ENCODE results near the gene RNF217.
"Not testable (repeated sequence)": the region's sequence is repeated elsewhere in the genome, so short reads cannot be mapped to it uniquely, and the experiment has no call there.

RNF217 gene

DNA sequence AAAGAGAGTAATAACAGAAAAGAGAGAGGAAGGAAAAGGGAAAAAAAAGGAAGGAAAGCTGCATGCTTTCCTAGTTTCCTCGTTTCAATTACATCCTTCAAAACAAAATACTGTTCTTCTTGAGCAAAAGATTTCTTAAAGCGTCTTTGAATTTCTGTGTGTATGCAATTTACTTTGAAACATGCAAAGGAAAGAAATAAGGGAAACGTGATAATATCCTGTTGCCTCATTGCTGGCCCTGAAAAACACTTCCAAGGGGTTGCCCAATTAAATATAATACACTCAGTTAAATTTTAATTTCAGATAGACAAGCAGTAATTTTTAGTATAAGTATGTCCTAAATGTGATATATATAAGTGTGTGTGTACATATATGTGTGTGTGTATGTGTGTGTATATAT is 140.2 kb downstream of the RNF217 start:
- no peak for DNase-seq

DNA sequence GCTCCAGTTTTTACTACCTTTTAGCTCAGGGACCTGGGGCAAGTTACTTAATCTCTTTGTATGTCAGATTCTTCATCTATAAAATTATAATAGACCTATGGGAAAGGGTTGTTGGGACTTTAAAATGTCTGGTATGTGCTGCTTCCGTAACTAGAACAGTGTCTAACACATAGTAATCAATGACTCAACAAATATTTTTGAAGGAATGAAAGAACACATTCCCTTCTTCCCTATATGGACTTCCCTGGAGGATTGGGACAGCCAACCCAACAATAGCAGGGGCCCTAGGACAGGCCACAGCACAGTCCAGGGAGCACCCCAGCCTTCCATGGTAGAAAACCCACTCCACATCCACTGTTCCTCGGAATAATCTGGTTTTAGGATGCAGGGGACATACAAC is 140.7 kb downstream of the RNF217 start:
- DNase-seq = no peak

DNA sequence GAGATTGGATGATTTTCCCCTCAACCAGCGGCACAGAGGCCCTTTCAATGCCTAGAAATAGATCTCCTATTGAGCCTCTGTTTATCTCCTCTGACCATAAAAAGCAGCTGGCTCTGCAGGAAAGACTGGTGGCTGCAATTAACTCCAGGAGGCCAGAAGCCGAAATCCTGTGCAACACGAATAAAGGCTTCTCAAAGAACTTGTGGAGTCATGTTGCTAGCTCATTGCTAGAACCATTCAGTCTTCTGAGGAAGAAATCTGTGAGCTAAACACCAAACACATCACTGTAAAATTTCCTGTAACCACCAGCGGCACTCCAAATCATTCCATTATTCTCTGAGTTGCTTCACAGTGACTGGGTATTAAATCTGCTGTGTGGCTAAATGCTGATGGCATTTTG is 142.2 kb downstream of the RNF217 start:
- DNase-seq = no peak

DNA sequence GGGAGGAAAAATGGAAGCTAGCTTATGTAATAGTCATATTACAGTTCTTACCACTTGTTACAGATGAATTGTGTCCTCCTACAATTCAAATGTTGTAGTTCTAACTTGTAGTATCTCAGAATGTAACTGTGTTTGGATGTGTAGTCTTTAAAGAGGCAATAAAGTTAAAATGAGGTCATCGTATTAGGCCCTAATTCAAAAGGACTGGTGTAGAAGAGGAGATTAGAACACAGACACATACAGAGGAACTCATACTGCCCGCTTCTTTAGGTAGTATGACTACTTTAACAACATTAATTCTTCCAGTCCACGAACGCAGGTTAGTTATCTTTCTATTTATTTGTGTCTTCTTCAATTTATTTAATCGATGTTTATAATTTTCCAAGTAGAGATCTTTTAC is 144.8 kb downstream of the RNF217 start:
- DNase-seq = no peak

DNA sequence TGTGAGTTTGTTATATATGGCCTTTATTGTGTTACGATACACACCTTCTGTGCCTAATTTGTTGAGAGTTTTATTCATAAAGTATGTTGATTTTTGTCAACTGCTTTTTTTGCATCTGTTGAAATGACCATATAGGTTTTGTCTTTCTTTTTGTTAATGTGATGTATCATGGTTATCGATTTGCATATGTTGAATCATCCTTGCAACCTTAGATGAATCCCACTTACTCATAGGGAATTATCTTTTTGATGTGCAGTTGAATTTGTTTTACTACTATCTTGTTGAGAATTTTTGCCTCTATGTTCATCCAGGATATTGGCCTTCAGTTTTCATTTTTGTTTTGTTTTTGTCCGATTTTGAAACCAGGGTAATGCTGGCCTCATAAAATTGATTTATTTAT is 145.7 kb downstream of the RNF217 start:
- DNase-seq = no peak

DNA sequence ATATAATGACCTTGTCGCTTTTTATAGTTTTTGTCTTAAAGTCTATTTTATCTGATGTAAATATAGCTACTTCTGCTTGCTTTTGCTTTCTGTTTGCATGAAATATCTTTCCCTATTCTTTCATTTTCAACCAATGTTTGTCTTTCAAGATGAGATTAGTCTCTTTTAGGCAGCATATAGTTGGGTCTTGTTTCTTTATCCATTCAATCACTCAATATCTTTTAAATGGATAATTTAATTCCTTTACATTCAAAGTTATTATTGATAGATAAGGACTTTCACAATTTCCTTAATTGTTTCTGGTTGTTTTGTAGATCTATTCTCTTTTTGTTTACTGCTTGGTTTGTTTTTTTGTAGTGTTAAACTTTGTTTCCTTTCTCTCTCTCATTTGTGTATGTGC is 147.8 kb downstream of the RNF217 start:
- DNase-seq = no peak

DNA sequence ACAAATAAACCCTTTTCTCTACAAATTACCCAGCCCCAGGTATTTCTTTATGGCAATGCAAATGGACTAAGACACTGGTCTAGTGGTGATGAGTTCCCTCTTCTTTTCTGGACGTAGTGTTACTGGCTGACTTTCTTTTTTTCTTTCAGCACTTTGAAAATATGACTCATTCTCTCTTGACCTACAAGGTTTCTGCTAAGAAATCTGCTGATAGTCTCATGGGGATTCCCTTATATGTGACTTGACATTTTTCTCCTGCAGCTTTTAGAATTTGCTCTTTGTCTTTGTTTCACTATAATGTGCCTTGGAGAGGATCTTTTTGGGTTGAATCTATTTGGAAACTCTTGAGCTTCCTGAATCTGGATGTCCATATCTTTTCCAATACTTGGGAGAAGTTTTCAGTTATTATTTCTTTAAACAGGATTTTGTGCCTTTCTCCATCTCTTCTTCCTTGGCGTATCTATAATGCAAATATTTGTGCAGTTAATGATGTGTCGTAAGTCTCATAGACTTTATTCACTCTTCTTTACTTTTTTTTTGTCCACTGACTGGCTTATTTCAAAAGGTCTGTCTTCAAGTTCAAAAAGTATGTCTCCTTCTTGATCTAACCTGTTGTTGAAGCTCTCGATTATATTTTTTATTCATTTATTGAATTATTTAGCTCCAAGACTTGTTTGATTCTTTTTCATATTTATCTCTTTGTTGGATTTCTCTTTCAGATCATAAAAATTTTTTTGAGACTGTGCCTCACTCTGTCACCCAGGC is 149.2 kb downstream of the RNF217 start:
- no peak for DNase-seq

DNA sequence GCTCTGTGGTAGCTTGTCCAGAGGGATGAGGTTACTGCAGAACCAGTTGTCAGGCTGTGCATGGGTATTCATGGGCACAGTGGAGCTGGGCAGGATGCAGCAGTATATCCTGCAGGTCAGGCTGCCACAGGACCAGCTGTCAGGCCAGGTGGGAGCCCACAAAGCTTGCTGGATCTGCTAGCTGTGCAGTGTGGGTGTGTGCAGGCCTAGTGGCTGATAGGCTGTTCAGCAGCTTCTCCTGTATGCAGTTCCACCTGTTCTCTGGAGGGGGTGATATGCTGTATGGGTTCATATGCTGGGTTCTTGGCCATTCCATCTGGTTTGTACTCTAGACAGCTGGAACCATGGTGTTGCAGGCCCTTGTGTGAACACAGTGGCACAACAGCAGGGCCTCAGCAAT is 150.7 kb downstream of the RNF217 start:
- DNase-seq = no peak

DNA sequence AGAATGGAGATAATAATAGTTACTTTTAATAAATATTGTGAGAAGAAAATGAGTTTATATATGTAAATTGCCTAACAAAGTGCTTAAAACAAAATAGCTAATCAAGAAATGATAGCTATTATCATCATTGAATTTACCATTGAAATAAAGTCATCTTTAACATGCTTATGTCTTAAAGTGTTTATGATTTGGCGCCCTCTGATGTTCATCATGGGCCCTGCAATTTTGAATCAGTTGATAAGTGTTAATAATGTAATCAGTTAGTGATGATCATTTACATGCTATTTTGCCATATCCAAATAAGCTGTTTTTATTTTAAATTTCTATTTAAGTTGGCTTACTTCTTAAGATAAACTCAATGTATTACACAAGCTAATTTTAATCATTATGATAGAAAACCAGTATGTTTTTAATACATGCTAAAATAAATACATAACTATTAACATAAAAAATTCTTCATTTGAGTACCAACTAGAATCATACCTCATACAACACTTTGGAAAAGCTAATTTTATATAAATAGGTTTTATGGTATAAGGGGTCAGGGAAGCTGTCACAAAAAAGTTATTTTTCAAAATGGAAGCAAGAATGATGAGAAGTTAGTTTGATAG is 152.1 kb downstream of the RNF217 start:
- DNase-seq = peak; percentile 15 to 20

DNA sequence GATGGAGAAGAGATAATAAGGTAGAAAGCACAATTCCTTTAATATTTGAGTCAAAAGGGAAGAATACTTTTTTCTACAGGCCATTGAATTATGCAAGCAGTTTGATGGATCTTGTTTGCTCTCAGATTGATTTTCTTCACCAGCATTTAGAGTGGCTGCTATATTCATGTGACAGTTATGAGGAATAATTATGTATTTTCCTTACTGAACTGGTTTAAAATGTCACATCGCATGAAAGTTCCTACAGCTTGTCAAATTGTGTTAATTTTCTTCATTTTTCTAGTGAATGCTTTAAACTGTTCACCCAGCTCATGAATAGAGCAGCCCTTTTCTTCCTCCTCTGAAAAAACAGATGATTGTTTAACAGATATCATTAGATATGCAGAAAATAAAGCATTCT is 153.9 kb downstream of the RNF217 start:
- no peak for DNase-seq

DNA sequence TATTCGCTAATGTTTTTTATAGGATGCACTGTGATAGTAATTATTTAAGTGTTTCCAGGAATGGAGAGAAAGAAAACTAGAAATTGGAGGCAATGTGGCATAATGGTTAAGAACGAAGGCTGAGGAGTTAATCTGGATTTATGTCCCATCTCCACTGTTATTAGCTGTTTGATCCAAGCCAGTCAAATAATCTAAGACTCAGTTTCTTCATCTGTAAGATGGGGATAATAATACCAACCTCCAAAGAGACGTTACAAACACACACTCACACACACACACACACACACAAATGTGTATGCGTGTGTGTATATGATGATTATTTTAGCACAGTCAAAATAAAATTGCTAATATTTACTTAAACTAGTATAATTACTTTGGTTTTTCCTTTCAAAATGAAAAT is 154.5 kb downstream of the RNF217 start:
- DNase-seq = no peak

DNA sequence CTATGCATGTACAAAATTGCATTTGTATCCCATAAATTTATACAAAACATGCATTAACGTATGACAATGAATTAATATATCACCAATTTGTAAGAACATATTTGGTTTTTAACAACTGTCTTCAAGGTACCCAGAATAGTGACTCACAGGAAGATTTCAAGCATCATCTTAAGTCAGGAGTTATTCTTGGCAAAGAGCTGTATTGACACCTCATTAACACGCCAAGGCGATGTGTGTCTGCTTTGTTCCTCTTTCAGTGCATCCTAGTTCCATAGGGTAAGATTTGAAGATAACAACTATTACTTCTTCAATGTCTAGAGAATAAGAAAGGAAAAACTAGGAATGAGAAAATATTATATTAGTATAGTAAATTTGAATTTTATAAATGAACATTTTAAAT is 155.6 kb downstream of the RNF217 start:
- no peak for DNase-seq

DNA sequence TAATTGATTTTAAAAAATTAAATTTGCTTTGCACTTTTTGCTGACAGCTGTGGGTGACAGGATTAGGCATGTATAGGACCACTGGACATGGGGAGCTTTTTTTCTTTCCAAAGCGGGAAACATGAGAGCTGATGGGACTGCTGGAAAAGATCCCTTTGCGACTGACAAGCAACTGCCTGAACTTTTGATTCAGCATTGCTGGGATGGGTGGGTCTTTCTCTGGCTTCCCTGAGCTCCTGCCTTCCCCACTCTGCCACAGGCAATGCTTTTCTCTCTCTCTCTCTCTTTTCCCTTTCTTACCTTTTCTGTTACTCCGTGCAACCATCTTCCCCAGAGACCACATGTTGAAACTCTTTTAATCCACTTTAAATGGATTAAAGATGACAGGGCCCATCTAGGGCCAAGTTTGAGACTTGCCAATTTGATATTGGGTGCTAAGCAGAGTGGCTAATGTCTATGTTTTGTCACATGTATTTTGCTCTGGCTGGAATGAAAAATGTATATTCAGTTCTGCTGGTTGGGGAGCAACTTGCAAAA is 157.9 kb downstream of the RNF217 start:
- no peak for DNase-seq

DNA sequence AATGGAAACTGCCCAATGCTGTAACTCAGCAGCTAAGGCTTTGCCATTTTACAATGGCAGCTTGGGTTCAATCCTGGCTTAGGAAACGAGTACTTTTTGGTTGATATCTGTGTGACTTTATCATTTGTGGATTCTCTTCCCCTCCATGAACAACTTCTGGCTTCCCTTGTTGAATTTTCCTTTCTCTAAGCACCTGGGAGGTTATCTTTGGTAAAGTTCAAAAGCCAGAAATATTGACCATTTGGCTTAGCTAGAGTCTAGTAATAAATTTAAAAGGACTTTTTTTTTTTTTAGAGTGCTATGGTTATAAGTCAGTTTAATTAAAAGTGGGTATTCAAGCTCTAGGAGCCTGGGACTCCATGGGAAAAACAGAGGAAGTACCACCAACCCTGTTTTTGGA is 159.7 kb downstream of the RNF217 start:
- DNase-seq = no peak

DNA sequence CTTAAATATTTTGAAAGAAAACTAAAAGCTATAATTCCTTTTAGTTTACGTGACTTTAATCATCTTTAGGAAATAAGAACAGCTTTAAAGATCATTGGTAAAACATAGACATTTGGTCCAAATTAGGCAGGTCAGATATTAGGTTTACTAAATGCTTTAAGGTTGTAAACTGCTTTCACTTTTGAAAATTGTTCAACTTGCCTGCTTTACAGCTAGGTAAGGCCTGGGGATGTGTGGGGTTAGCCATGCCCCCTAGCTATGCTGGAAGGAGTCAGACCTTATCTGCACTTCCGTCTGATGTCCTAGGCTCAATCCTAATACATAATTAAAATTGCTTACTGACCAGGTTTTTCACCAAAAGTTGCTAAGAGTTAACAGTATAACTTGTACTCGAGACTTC is 160.8 kb downstream of the RNF217 start:
- DNase-seq = no peak

DNA sequence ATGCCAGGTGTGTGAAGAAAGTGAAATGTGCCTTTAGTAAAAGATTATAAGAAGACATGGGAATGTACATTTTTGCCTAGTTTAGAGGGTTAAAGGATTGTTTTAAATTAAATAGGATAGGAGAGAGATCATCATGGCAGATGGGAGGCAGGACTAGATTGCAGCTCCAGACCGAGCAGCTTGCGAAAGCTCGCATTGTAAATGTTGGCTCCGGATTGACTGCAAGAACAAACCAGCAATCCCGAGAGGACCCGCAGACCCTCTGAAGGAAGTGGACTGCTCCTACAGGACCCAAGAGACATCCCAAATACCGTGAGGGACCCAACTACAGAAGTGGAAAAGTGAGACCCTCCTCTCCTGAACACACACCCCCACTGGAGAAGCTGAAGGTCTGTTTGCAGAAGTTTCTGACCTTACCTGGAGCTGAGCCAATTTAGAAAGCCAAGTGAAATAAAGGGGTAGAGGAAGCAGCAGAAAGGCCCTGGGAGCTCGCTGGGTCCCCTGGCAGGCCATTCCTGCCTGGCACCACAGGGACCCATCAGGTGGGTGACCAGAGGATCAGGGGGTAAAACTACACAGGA is 161.3 kb downstream of the RNF217 start:
- DNase-seq = no peak

DNA sequence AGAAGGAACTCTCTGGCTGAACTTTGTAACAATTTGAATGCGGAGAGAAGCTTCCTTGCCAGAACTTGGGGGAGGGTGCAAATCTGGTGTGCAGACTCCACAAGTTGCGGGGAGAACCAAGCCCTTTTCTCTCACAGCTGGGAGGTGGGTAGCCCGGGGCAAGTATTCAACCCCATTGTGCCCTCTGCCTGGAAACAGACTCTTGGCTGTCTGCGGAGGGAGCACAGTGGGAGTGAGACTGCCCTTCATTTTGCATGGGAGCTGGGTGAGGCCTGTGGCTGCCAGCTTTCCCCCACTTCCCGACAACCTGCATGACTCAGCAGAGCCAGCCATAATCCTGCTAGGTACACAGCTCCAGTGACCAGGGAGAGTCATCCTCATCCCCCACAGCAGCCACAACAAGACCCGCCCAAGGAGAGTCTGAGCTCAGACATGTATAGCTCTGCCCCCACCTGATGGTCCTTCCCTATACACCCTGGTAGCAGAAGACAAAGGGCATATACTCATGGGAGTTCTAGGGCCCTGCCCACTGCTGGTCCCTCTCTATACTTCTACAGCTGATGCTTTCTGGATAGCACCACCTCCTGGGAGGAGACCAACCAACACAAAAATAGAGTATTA is 161.9 kb downstream of the RNF217 start:
- DNase-seq = no peak

DNA sequence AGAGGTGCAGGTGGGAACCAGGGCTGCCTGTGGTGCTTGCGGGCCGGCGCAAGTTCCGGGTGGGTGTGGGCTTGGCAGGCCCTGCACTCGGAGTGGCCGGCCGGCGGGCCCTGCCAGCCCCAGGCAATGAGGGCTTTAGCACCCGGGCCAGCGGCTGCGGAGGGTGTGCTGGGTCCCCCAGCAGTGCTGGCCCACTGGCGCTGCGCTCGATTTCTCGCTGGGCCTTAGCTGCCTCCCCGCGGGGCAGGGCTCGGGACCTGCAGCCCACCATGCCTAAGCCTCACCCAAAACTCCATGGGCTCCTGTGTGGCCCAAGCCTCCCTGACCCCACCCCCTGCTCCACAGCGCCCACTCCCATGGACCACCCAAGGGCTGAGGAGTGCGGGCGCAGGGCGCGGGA is 163.6 kb downstream of the RNF217 start:
- DNase-seq = not testable (repeated sequence)

DNA sequence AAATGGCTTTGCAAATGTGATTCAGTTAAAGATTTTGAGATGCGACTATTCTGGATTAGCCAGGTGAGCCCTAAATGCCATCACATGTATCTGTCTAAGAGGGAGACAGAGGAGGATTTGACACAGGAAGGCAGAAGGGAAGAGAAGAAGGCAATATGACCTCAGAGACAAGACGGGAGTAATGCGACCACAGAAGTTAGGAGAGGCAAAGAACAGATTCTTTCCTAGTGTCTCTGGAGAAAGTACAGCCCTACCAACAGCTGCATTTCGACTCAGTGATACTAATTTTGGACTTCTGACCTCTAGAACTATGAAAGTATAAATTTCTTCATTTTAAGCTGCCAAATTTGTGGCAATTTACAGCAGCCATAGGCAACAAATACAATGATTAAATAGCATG is 167.1 kb downstream of the RNF217 start:
- DNase-seq = no peak

DNA sequence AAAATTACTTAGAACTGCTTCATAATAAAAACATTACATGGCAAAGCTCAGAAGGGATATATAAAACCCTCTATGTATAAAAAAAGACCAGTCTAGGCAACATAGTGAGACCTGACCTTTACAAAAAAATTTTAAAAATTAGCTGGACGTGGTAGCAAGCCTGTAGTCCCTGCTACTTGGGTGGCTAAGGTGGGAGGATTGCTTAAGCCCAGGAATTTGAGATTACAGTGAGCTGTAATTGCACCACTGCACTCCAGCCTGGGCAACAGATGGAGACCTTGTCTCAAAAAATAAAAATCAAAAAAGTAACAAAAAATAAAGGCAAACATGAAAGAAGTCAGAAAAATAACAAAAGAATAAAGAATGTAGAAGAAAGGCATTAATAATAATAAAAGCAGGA is 169.8 kb downstream of the RNF217 start:
- DNase-seq = no peak

DNA sequence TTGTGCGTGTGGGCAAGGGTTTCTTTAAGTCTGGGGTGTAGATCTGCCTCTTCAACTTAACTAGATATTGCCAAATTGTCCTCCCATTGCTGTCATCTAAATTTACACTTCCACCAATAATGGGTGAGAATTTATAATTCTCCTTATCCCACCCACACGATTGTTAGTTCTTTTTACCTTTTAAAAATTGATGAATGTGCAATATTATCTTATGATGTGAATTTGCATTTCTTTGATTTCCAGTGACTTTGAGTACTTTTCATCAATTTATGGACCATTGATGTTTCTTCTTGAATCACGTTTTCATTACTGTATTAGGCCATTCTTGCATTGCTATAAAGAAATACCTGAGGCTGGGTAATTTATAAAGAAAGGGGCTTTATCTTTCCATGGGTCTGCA is 174.1 kb downstream of the RNF217 start:
- DNase-seq = no peak

DNA sequence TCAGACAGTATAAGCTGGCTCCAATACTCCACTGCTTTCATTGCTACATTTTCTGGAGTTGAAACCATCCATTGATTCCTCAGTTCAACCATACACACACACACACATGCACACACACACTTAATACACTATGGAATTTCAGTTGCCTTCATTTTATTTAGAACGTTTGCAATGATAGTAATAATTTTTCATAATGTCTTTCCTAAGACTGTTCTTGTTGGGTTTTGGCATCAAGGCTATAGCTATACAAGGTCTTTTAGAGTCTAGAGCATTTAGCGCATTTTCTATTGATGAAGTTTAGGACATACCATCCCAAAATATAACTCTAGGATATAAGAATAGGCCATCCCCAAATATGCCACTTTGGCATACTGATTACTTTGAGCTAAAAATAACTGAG is 175.8 kb downstream of the RNF217 start:
- no peak for DNase-seq

DNA sequence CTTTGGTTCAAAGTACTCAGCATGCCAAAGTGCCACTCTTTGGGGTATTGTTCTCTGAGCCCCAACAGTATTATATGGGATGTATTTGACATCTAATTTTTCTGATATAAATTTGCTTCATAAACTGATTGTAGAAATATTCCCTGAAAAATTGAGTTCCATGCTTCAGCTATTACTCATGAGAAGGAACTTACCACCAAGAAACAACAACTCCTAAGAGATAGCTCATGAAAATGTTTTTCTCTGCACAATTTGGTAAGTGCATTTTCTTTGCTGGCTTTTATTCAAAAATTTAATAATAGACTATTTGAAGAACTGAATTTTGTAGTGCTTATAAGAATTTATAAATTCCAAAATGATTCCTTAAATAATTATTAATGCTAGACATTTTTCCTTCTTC is 178.6 kb downstream of the RNF217 start:
- DNase-seq = no peak
